Suprapubic skin (tissue), 4 donors: ENCODE measurements around the gene RBPJL.

Source experiments
- CTCF ChIP-seq, 2 donors: fragments of 200-600 bp in 1 of 2; fragments of 450-650 bp in 1 of 2; sonication (generic) in 1 of 2; IDR thresholded peaks; one replicate each; pipeline ENCODE4 v1.5.1; 2016 to 2019; ENCODE audit warnings: antibody characterized with exemption in 2 of 2, mild to moderate bottlenecking in 1 of 2, moderate library complexity in 1 of 2
- EP300 ChIP-seq: sonication (generic); formaldehyde crosslinking; IDR thresholded peaks from one replicate; pipeline ENCODE4 v1.6.1; 2017; ENCODE audit warnings: antibody characterized with exemption
- POLR2A ChIP-seq, 2 donors: fragments of 450-650 bp; IDR thresholded peaks; one replicate each; pipeline ENCODE4 v1.6.1; 2017; ENCODE audit warnings: antibody characterized with exemption in 2 of 2, mild to moderate bottlenecking in 2 of 2, moderate library complexity in 2 of 2
- POLR2AphosphoS5 ChIP-seq, 3 donors: sonication (generic); formaldehyde crosslinking; IDR thresholded peaks; one replicate each; pipeline ENCODE4 v1.6.1; 2017; ENCODE audit warnings: antibody characterized with exemption in 3 of 3

- TF ChIP-seq CTCF (IDR thresholded peaks at IDR 0.05) (no peak), EP300 (no peak), POLR2AphosphoS5 (IDR thresholded peaks at IDR 0.05) (no peak), POLR2A (IDR thresholded peaks at IDR 0.05) (no peak)
Observed at GRCh38 chr20:45258664-45259063, 48.0 kb upstream of the RBPJL start.
